ENCODE results near the gene CYP2A6.
"Not testable (repeated sequence)": the region's sequence is repeated elsewhere in the genome, so short reads cannot be mapped to it uniquely, and the experiment has no call there.

CYP2A6 gene, protein sequence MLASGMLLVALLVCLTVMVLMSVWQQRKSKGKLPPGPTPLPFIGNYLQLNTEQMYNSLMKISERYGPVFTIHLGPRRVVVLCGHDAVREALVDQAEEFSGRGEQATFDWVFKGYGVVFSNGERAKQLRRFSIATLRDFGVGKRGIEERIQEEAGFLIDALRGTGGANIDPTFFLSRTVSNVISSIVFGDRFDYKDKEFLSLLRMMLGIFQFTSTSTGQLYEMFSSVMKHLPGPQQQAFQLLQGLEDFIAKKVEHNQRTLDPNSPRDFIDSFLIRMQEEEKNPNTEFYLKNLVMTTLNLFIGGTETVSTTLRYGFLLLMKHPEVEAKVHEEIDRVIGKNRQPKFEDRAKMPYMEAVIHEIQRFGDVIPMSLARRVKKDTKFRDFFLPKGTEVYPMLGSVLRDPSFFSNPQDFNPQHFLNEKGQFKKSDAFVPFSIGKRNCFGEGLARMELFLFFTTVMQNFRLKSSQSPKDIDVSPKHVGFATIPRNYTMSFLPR

DNA sequence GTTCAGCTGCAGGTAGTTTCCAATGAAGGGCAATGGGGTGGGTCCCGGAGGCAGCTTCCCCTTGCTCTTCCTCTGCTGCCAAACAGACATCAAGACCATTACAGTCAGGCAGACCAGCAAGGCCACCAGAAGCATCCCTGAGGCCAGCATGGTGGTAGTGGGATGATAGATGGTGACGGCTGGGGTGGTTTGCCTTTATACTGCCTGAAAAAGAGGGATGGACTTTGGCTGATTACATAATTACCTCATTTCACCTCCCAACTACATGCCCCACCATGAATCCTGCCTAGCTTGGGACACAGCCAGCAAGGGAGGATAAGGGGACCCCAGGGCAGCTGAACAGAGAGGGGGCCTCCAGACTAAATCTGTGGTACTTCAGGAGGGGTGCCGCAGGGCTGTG lies at the start of gene CYP2A6:
Gene CYP2A6, minus strand, starts transcription at position 171 of the 400 bp plus-strand sequence. Its CDS starts 21 bp downstream, at position 150.
- not testable (repeated sequence) for DNase-seq (ENCODE audit: low read depth)

DNA sequence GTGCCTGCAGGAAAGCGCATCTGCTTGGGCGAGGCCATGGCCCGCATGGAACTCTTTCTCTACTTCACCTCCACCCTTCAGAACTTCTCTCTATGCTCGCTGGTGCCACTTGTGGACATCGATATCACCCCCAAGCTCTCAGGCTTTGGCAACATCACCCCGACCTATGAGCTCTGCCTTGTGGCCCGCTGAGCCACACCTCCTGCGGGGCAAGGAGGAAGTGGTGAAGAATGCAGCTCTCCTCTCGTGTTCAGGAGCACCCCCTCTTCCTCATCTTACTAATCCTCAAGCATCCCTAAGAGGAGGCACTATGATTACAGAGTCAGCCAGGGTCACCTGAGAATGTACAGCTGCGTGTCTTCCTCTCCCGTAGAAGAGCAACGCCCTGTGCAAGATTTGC lies 49.7 kb upstream of the CYP2A6 start:
- DNase-seq (ENCODE audit: low read depth) = not testable (repeated sequence)

DNA sequence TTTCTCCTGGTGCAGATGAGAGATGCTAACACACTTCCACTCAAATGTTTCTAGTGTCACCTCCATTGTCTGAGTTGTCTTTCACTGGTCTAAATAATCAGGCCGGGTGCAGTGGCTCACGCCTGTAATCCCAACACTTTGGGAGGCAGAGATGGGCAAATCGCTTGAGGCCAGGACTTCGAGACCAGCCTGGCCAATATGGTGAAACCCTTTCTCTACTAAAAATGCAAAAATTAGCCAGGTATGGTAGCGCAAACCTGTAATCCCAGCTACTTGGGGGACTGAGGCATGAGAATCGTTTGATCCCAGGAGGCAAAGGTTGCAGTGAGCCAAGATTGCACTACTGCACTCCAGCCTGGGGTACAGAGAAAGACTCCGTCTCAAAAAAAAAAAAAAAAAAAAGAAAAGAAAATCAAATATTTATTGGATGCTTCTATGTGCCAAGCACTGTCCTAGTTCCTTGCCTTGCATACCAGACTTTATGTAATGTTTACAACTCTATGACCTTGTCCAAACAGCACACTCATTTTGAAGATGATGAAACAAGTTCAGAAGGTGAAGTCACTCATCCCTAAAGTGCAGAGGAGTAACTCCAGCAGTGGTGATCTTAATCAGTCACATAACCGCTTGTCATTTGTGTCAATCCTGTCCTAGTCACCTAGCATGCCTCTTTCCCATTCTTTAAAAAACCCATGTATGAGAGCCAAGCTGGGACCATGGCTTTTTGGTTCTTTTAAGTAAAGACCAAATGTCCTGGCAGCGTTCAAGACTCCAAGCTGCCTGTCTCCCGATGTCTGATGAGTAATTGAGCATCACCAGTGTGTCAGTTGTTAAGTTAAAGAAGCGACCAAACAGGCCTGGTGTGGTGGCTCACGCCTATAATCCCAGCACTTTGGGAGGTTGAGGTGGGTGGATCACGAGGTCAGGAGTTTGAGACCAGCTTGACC lies 46.9 kb upstream of the CYP2A6 start:
- DNase-seq (ENCODE audit: low read depth) = not testable (repeated sequence)

DNA sequence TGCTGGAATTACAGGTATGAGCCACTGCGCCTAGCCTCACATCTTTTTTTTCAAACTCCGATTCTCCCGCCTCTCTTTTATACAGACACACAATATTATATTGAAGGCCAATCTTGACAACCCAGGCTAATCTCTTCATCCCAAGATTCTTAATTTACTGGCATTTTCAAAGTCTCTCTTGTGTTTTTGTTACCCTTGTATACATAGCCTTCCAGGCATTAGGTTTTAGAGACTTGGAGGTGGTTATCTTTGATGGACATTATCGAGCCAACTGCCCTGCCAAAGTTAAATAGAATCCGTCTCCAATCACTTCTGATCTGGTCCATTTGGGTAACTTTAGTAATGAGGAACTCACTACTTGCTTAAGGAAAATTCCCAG lies 46.2 kb upstream of the CYP2A6 start:
- DNase-seq (ENCODE audit: low read depth) = no peak

DNA sequence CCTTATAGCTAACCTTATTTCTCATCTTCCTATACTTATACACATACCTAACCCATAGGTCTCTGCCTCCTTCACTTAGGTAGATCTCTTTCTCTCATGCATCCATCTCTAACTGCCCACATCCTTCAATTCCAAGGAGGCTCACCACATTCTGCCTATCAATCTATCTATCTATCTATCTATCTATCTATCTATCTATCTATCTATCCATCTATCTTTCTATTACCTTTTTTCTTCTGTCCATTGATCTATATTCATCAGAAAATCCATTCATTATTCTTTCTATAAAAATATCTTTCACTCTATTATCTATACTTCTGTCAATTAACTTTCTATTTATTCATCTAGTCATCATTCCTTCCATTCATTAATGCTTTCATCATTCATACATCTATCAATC lies 42.9 kb upstream of the CYP2A6 start:
- DNase-seq (ENCODE audit: low read depth) = no peak

DNA sequence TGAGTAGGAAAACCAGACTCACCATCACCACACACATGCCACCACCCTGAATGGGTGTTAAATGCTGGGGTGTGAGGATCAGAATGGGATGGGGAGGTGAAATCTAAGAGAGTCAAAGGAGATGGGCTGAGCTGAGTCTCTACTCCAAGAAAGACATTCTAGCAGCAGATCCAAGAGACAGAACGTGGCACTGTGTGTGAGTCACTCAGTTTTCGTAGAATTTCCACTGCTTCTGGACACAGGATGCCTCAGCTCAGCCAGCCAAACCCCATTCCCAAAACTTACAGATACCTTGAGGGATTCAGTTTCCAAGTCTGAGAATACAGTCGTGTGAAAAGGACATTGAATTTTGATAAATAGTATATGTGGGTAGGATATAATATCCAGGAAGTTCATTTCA lies 39.1 kb upstream of the CYP2A6 start:
- DNase-seq (ENCODE audit: low read depth) = no peak

DNA sequence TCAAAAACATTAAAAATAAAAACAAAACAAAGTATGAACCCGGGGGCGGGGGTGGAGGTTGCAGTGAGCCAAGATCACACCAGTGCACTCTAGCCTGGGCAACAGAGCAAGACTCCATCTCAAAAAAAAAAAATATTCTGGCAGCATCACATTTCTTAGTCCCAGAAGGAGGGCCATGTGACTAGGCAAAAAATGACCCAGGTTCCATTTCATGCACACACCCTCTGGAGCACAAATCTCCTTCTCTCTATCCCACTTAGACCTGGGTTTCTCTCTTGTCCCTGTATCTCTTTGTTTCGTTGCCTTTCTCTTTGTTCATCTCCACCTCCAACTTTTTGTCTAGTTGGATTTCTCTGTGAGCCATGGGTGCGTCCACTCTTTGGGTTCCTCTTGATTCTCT lies 37.9 kb upstream of the CYP2A6 start:
- no peak for DNase-seq (ENCODE audit: low read depth)

DNA sequence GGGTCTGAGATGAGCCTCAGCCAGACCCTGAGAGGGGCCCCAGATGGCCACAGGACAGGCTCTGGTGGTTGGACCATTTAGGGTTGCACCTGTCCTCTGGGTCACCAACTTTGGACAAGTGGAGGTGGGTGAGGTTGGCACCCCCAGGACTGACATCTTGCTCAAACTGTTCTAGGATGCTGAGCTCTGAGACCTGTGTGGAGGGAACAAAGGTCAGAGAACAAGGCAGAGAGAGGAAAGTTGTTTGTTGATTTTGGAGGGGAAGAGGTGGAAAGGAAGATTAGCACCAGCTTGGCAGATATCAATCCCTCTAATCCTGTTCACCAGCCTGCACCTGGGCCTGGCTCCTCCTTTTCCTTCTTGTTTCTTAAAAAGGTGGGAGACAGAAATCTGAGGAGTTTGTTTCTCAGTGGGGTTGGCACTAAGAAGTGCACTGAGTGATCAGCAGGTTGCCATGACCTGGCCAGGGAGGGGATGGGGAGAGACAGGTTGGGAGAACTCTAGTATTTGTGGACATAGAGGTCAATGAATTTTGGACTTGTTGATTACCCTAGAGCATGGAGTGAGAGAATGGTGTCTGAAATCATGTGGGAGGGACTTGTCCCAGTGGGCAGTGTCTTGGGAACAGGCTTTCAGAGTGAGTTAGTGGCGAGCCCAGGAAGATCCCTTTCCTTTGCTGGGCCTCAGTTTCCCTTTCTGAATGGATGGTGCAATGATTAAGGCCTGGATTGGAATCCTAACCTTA lies 34.1 kb upstream of the CYP2A6 start:
- DNase-seq (ENCODE audit: low read depth) = not testable (repeated sequence)

DNA sequence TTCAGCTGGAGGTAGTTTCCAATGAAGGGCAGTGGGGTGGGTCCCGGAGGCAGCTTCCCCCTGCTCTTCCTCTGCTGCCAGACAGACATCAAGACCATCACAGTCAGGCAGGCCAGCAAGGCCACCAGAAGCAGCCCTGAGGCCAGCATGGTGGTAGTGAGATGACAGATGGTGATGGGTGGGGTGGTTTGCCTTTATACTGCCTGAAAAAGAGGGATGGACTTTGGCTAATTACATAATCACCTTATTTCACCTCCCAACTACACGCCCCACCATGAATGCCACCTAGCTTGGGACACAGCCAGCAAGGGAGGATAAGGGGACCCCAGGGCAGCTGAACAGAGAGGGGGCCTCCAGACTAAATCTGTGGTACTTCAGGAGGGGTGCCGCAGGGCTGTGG lies 31.8 kb upstream of the CYP2A6 start, which contains the start of gene CYP2A7:
Gene CYP2A7, minus strand, starts transcription at position 170 of the 400 bp plus-strand sequence. Its CDS starts 21 bp downstream, at position 149.
- DNase-seq (ENCODE audit: low read depth) = not testable (repeated sequence)

DNA sequence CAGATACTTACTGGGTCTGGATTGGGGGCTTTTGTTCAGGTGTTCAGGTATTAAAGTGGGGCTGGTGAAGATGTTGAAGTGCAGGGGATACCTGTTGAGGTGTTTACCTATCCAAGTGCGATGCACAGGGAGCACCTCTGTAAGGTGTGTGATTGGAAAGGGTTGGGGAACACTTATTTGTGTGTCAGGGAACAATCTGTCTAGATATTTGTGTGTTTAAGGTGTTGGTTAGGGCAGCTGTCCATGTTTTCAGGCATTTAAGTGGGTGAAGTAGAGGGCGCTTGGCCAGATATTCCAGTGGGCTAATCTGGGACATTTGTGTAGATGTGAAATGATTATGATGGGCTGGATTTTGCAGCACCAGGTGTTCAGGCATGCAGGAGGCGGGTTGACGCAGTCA lies 29.1 kb upstream of the CYP2A6 start:
- DNase-seq (ENCODE audit: low read depth) = not testable (repeated sequence)

DNA sequence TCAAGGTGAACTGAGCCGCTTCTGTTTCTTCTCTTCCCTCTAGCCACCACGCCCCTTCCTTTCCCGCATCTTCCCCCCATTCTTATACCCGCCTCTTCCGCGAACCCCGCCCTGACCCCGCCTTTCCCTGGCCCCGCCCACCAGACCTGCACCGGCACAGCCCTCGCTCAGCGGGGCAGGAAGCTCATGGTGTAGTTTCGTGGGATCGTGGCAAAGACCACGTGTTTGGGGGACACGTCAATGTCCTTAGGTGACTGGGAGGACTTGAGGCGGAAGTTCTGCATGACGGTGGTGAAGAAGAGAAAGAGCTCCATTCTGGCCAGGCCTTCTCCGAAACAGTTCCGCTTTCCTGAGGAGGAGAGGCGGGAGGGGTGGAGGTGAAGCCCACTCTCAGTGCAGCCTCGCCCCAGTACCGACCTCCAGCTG lies 25.3 kb upstream of the CYP2A6 start:
- DNase-seq (ENCODE audit: low read depth) = peak; percentile 72

DNA sequence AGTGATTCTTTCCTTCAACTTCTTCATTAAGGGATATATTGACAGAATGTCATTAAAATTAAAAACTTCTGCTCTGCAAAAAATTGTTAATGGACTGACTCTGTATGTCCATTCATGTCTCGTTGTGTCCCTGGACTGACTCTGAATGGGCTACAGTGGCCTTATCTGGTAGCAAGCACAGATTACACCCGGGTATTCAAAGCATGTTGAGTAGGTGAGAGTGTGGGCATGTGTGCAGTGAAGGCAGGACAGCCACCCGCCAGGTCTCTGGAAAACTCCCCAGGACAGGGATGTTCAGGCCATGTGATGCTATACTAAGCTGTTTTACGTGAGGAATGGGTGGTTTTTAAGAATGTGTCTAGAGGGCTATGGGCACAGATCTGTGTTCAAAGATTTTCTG lies 24.6 kb upstream of the CYP2A6 start:
- DNase-seq (ENCODE audit: low read depth) = not testable (repeated sequence)

DNA sequence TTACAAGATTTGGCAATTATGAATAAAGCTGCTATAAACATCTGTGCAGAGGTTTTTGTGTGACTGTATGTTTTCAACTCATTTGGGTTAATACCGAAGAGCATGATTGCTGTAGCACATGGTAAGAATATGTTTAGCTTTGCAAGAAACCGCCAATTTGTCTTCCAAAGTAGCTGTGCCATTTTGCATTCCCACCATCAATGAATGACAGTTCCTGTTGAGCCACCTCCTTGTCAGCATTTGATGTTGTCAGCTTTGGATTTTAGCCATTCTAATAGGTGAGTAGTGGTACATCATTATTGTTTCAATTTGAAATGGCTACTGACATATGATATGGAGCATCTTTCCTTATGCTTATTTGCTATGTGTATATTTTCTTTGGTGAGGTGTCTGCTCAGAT lies 23.6 kb upstream of the CYP2A6 start:
- not testable (repeated sequence) for DNase-seq (ENCODE audit: low read depth)

DNA sequence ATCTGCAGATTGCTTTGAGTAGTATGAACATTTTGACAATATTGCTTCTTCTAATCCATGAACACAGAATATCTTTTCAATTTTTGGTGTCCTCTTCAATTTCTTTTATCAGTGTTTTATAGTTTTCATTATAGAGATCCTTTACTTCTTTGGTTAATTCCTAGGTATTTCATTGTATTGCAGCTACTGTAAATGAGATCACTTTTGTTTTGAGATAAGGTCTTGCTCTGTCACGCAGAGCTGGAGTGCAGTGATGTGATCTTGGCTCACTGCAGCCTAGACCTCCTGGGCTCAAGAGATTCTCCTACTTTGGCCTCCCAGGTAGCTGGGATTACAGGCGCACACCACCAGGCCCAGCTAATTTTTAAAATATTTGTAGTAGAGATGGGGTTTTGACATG lies 22.0 kb upstream of the CYP2A6 start:
- DNase-seq (ENCODE audit: low read depth) = no peak

DNA sequence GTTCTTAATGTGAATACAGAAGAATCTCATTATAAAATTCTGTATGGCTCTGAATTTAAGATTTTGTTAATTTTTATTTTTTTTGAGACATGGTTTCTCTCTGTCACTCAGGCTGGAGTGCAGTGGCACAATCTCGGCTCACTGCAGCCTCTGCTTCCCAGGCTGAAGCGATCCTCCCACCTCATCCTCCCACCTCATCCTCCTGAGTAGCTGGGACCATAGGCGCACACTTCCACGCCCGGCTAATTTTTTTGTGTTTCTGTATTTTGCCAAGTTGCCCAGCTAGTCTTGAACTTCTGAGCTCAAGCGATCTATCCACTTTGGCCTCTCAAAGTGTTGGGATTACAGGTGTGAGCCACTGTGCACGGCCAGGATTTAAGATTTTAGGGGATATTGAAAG lies 17.5 kb upstream of the CYP2A6 start:
- no peak for DNase-seq (ENCODE audit: low read depth)

DNA sequence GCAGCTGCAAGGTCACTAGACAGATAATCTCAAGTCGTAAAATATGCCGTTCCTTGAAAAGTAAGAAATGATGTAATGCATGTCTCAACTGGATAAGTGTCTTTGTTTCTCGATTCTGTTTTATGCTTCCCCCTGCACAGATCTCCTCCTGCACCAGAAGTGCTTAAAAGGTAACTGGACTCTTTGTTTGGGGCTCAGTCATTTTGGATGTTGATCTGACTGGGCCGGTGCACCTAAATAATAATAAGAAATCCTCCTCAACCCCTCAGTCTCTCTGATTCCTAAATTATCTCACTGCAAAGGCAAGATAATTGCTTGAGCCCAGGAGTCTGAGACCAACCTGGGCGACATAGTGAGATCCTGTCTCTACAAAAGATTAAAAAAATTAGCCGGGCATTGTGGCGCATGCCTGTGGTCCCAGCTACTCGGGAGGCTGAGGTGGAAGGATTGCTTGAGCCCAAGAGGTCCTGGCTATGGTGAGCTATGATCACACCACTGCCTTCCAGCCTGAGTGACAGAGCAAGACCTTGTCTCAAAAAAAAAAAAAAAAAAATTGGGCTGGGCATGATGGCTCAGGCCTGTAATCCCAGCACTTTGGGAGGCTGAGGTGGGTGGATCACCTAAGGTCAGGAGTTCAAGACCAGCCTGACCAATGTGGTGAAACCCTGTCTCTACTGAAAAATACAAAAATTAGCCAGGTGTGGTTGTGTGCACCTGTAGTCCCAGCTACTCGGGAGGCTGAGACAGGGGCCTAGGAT lies 14.7 kb upstream of the CYP2A6 start:
- DNase-seq (ENCODE audit: low read depth) = not testable (repeated sequence)

DNA sequence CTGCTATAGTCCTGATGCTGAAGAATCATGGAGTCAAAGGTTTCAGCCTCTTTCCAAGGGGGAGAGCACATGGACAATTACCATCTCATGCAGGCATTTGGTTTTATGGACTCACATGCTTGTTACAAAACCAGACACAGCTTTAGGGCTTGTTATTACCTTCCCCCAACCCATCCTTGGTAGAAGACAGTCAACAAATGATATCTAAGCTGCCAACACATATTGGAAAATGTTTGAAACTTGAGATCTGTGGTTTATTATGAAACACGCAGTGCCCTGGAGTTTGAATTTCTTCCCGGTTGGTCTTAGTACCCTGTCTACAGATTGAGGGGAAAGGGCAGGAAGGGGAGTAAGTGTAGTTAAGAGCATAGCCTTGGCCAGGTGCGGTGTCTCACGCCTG lies 12.5 kb upstream of the CYP2A6 start:
- DNase-seq (ENCODE audit: low read depth) = no peak

DNA sequence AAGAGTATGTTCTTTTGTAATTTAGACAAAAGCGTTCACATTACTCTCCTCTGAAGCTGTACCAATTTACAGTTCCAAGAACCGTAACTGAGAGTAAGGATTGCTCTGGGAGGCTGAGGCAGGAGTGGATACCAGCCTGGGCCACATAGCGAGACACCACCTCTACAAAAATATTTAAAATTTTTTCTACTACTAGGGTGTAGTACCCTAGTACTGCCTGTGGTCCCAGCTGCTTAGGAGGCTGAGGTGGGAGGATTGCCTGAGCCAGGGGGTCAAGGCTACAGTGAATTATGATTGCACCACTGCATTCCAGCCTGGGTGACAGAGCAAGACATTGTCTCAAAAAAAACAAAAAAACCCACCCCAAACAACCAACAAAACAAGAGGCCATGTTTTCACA lies 12.1 kb upstream of the CYP2A6 start:
- no peak for DNase-seq (ENCODE audit: low read depth)

DNA sequence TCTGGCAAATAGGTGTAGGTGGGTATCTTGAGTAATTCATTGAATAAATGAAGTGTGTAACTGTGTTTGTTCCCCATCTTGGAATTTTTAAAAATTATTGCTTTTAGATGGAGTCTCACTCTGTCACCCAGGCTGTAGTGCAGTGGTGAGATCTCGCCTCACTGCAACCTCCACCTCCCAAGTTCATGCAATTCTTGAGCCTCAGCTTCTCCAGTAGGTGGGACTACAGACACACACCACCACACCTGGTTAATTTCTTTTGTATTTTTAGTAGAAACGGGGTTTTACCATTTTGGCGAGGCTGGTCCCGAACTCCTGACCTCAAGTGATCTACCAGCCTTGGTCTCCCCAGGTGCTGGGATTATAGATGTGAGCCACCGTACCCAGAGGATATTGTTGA lies 7.9 kb upstream of the CYP2A6 start:
- DNase-seq (ENCODE audit: low read depth) = no peak

DNA sequence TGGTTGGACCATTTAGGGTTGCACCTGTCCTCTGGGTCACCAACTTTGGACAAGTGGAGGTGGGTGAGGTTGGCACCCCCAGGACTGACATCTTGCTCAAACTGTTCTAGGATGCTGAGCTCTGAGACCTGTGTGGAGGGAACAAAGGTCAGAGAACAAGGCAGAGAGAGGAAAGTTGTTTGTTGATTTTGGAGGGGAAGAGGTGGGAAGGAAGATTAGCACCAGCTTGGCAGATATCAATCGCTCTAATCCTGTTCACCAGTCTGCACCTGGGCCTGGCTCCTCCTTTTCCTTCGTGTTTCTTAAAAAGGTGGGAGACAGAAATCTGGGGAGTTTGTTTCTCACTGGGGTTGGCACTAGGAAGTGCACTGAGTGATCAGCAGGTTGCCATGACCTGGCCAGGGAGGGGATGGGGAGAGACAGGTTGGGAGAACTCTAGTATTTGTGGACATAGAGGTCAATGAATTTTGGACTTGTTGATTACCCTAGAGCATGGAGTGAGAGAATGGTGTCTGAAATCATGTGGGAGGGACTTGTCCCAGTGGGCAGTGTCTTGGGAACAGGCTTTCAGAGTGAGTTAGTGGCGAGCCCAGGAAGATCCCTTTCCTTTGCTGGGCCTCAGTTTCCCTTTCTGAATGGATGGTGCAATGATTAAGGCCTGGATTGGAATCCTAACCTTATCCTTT lies 2.4 kb upstream of the CYP2A6 start:
- DNase-seq (ENCODE audit: low read depth) = not testable (repeated sequence)

Data from stimulated activated CD4-positive, alpha-beta T cell treated with anti-CD3 and anti-CD28 coated beads, Interleukin-2, amount 100 ng/mL, for 4 hours (primary cell).